ENCODE measurements around the gene MCUB.
"Not testable (repeated sequence)": the region's sequence is repeated elsewhere in the genome, so short reads cannot be mapped to it uniquely, and the experiment has no call there.

Gene MCUB, protein sequence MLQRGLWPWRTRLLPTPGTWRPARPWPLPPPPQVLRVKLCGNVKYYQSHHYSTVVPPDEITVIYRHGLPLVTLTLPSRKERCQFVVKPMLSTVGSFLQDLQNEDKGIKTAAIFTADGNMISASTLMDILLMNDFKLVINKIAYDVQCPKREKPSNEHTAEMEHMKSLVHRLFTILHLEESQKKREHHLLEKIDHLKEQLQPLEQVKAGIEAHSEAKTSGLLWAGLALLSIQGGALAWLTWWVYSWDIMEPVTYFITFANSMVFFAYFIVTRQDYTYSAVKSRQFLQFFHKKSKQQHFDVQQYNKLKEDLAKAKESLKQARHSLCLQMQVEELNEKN

DNA sequence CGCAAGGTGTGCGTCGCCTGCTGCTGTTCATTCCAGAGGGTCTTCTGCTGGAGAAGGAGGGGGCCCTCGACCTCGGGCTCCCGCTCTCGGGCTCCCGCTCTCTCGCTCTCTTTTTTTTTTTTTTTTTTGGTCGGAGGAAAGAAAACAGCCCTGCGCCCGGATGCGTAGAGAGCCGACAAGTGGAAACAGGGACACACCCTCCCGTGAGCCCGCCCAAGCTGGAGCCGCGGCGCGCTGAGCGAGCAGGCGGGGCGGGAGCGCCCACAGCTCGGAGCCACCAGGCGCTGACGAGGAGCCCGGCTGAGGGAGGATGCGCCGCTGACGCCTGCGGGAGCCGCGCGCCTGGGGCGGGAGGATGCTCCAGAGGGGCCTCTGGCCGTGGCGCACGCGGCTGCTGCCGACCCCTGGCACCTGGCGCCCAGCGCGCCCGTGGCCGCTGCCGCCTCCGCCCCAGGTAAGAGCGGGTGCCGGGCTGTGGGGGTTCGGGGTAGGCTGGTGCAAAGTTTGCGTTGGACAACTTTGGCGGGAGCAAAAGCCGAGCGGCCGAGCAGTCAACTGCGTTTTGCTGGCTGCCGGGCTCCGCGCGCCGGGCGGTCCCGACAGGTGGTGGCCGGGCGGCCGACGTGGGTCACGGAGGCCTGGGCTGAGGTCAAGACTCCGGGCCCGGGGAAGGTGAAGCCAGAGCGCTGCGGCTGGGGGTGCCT lies at the start of gene MCUB:
TSS of gene MCUB (plus strand) at position 264 of the 704 bp plus-strand sequence. CDS start at position 356, 92 bp downstream.
- Histone ChIP-seq H3K36me3 (no peaks in the 10 kb centered on the region), H3K27me3 (peaks cover 81% of the 10 kb centered on the region), H3K4me3 (ENCODE audit: low read depth in 1 of 2, low read length in 1 of 2) (peak within 1 kb of the TSS; percentile 10 to 45), H3K9me3 (no peaks in the 10 kb centered on the region), H3K4me1 (ENCODE audit: control insufficient read depth in 1 of 2, insufficient read depth in 1 of 2, low read depth in 1 of 2, low read length in 1 of 2) (peaks cover 16 to 20% of the 10 kb centered on the region in 2 experiments), H3K27ac (no peak within 1 kb of the TSS)
- TF ChIP-seq, protein P1, sequence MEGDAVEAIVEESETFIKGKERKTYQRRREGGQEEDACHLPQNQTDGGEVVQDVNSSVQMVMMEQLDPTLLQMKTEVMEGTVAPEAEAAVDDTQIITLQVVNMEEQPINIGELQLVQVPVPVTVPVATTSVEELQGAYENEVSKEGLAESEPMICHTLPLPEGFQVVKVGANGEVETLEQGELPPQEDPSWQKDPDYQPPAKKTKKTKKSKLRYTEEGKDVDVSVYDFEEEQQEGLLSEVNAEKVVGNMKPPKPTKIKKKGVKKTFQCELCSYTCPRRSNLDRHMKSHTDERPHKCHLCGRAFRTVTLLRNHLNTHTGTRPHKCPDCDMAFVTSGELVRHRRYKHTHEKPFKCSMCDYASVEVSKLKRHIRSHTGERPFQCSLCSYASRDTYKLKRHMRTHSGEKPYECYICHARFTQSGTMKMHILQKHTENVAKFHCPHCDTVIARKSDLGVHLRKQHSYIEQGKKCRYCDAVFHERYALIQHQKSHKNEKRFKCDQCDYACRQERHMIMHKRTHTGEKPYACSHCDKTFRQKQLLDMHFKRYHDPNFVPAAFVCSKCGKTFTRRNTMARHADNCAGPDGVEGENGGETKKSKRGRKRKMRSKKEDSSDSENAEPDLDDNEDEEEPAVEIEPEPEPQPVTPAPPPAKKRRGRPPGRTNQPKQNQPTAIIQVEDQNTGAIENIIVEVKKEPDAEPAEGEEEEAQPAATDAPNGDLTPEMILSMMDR (IDR thresholded peaks at IDR 0.05): no peak

DNA sequence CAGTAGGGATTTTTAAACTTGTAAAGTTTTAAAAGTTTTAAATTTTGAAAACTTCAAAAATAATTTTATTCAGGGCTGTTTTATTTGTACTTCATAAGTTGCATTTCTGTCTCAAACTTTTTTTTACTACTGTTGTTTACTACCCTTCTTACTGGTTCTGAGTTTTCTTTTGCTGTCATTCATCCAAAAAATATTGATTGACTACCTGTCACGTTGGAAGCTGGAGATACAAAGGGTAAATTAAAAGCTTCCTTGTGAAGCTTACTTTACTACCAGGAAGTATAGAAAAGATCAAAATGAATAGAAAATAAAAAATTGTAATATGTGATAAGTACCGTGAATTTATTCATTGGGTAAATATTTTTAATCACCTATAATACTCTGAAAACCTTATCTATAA lies 49.4 kb upstream of the MCUB start:
- H3K27ac ChIP-seq: no peak overlapping the region
- H3K36me3 ChIP-seq: peaks cover 81% of the 10 kb centered on the region
- no peak overlapping the region for H3K4me3 ChIP-seq (ENCODE audit: low read depth in 1 of 2, low read length in 1 of 2)
- no peaks in the 10 kb centered on the region for H3K27me3 ChIP-seq
- TF ChIP-seq, protein P1 (IDR thresholded peaks at IDR 0.05): no peak
- no peaks in the 10 kb centered on the region for H3K9me3 ChIP-seq
- no peaks in the 10 kb centered on the region for H3K4me1 ChIP-seq (ENCODE audit: control insufficient read depth in 1 of 2, insufficient read depth in 1 of 2, low read depth in 1 of 2, low read length in 1 of 2)

DNA sequence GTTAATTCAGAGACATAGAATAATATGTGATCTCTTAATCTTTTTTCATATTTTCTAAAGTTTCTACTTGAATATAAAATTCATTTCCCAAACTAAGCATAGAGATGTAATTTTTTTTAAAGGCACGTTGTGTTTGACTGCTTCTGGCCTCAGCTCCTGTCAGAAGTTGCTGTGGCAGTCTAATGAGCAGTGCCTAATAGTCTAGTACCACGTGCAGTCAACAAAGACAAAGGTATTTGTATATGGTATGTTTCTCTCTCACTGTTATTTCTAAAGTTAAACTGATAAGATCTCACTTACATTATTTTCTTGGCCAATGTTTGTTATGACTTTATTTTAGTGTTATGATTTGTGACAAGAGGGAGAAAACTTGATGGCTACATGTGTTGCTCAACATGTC lies 48.6 kb upstream of the MCUB start:
- Histone ChIP-seq H3K4me1 (ENCODE audit: control insufficient read depth in 1 of 2, insufficient read depth in 1 of 2, low read depth in 1 of 2, low read length in 1 of 2) (no peaks in the 10 kb centered on the region), H3K4me3 (ENCODE audit: low read depth in 1 of 2, low read length in 1 of 2) (no peak overlapping the region), H3K27ac (no peak overlapping the region), H3K27me3 (no peaks in the 10 kb centered on the region), H3K9me3 (no peaks in the 10 kb centered on the region), H3K36me3 (peaks cover 88% of the 10 kb centered on the region)
- TF ChIP-seq, protein P1 (IDR thresholded peaks at IDR 0.05): no peak

DNA sequence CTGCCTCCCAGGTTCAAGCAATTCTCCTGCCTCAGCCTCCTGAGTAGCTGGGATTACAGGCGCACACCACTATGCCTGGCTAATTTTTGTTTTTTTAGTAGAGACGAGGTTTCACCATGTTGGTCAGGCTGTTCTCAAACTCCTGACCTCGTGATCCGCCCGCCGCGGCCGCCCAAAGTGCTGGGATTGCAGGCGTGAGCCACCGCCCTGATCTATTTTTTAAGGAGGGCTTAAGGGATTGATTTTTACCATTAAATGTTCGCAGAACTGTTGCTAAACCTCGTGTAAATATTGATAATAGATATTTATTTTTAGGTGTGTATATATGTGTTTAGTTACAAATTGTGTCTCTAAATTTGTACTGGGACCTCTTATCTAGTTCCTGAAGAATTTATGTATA lies 46.7 kb upstream of the MCUB start:
- H3K9me3 ChIP-seq; H3K4me1 ChIP-seq (ENCODE audit: control insufficient read depth in 1 of 2, insufficient read depth in 1 of 2, low read depth in 1 of 2, low read length in 1 of 2); H3K4me3 ChIP-seq (ENCODE audit: low read depth in 1 of 2, low read length in 1 of 2); H3K27me3 ChIP-seq; H3K27ac ChIP-seq: not testable (repeated sequence)
- peaks cover 92% of the 10 kb centered on the region for H3K36me3 ChIP-seq

DNA sequence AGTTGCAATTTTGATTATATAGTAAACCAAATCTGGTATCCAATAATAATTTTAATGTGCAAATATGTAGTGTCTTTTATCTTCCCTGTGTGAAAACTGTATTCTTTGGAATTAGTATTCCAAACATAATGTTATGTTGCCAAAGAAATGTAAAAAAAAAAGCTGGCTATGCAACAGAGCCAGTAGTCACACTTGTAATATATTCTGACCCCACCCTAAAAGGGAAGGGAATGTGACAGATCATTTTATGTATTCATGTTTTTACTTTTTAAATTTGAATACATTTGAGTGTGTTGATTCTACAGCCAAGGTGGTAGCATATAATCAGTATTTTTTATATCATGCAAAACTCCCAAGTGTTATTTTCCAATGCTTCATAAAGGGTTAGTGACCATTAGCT lies 27.9 kb upstream of the MCUB start:
- H3K27ac ChIP-seq: no peak overlapping the region
- no peaks in the 10 kb centered on the region for H3K9me3 ChIP-seq
- H3K27me3 ChIP-seq: no peaks in the 10 kb centered on the region
- H3K36me3 ChIP-seq: peaks cover 97% of the 10 kb centered on the region
- TF ChIP-seq, protein P1 (IDR thresholded peaks at IDR 0.05): no peak
- no peaks in the 10 kb centered on the region for H3K4me1 ChIP-seq (ENCODE audit: control insufficient read depth in 1 of 2, insufficient read depth in 1 of 2, low read depth in 1 of 2, low read length in 1 of 2)
- no peak overlapping the region for H3K4me3 ChIP-seq (ENCODE audit: low read depth in 1 of 2, low read length in 1 of 2)

DNA sequence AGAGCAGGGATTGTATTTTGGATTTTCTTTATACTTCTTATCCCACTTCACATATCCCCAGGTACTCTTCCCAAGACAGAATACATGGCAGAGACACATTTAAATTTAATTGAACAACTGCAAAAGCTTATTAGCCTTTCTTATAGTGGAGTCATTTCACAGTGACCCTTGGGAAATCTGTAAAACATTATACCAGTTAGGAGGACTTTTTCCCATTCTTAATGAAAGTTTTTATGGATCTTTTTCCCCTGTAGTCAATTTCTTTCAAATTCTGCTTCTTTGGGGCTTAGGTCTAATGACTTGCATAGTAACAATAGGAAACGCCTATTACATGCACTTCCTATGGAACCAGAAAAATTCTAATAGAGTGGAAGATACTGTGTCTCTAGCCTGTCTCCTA lies 14.6 kb upstream of the MCUB start:
- Histone ChIP-seq H3K4me3 (ENCODE audit: low read depth in 1 of 2, low read length in 1 of 2) (no peak overlapping the region), H3K9me3 (no peaks in the 10 kb centered on the region), H3K27me3 (no peaks in the 10 kb centered on the region), H3K4me1 (ENCODE audit: control insufficient read depth in 1 of 2, insufficient read depth in 1 of 2, low read depth in 1 of 2, low read length in 1 of 2) (peaks cover 0 to 4% of the 10 kb centered on the region in 2 experiments), H3K27ac (no peak overlapping the region), H3K36me3 (peaks cover 47% of the 10 kb centered on the region)
- TF ChIP-seq, protein P1 (IDR thresholded peaks at IDR 0.05): no peak
